H1 (cell line): ENCODE data around the gene SIK3.

Source experiments
- POLR2A ChIP-seq, 2 experiments: IDR thresholded peaks; 1 replicate in 1 of 2; 2 replicates in 1 of 2; pipeline ENCODE4 v1.6.1; 2011; ENCODE audit warnings: low read depth in 2 of 2, low read length in 2 of 2, mild to moderate bottlenecking in 2 of 2; ENCODE audit errors: control extremely low read depth in 1 of 2
- POLR2AphosphoS5 ChIP-seq: IDR thresholded peaks from 2 replicates; pipeline ENCODE4 v1.6.1; 2011; ENCODE audit warnings: low read depth, low read length
- TAF1 ChIP-seq: IDR thresholded peaks from 2 replicates; pipeline ENCODE4 v1.6.1; 2011; ENCODE audit warnings: mild to moderate bottlenecking, low read depth, low read length
- TF ChIP-seq, protein P1 (sequence below): IDR thresholded peaks from 2 replicates; pipeline ENCODE4 v1.6.1; 2011; ENCODE audit warnings: low read depth, mild to moderate bottlenecking, low read length; ENCODE audit not compliant: insufficient read depth

DNA sequence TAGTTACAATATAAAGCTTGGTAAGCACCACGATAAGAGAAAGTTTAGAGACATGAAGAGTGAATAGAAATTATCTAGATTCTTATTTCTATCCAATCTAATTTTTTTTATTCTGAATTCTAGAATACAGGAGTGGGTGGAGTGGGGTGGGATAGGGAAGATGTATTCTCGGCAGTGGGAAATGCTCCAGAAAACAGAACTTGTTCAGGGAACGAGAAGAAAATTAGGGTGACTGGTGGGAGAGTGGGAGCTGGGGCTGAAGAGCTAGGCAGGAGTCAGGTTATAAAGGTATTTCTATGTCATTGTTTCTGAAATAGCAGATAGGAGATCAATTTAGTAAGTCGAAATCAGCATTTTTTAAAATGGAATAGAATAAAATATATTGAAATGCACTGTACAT is 207.6 kb downstream of the SIK3 start:
- TF ChIP-seq POLR2AphosphoS5 = no peak
- TF ChIP-seq, protein P1, sequence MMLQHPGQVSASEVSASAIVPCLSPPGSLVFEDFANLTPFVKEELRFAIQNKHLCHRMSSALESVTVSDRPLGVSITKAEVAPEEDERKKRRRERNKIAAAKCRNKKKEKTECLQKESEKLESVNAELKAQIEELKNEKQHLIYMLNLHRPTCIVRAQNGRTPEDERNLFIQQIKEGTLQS = no peak
- TF ChIP-seq POLR2A (IDR thresholded peaks at IDR 0.05; ENCODE audit: control extremely low read depth in 1 of 2, low read depth in 2 of 2, low read length in 2 of 2) = no peak
- TF ChIP-seq TAF1 = no peak
